GM19397 (cell line): ENCODE results near the gene ADIRF.
"Not testable (repeated sequence)": the region's sequence is repeated elsewhere in the genome, so short reads cannot be mapped to it uniquely, and the experiment has no call there.

ENCODE experiments used
- ATAC-seq: cut with Tn5 transposase; IDR thresholded peaks from one replicate; pipeline ENCODE4 v1.9.1; 2021; ENCODE audit warnings: mild to moderate bottlenecking, moderate library complexity; ENCODE audit not compliant: unreplicated experiment

ADIRF gene

DNA sequence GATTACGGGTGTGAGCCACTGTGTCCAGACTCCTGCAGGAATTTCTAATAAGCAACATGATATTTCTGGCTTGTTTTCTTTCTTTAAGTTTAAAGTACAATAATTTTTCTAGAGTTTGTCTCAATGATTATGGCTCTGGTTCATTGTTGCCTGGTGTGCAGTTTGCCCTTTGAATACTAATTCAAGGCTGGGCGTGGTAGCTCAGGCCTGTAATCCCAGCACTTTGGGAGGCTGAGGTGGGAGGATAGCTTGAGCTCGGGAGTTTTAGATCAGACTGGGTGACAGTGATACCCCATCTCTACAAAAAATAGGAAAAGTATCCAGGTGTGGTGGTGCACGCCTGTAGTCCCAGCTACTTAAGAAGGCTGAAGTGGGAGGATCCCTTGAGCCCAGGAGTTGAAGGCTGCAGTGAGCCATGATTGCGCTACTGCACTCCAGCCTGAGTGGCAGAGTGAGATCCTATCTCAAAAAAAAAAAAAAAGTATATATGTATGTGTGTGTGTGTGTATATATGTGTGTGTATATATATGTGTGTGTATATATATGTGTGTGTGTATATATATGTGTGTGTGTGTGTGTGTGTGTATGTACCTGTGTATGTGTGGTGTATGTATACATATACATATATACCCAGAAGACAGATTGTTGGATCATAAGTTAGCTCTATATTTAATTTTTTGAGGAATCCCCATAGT, 8.2 kb downstream of the ADIRF start:
- no peak for ATAC-seq

DNA sequence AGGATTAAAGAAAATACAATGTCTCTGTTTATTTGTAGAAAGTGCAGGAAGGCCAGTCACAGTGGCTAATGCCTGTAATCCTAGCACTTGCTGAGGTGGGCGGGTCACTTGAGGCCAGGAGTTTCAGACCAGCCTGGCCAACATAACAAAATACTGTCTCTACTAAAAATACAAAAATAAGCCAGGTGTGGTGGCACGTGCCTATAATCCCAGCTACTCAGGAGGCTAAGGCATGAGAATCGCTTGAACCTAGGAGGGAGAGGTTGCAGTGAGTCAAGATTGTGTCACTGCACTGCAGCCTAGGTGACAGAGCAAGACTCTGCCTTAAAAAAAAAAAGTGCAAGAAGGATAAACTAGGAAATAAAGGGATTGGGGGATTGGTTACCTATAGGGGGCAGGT, 10.2 kb downstream of the ADIRF start:
- ATAC-seq, result not testable (repeated sequence)

DNA sequence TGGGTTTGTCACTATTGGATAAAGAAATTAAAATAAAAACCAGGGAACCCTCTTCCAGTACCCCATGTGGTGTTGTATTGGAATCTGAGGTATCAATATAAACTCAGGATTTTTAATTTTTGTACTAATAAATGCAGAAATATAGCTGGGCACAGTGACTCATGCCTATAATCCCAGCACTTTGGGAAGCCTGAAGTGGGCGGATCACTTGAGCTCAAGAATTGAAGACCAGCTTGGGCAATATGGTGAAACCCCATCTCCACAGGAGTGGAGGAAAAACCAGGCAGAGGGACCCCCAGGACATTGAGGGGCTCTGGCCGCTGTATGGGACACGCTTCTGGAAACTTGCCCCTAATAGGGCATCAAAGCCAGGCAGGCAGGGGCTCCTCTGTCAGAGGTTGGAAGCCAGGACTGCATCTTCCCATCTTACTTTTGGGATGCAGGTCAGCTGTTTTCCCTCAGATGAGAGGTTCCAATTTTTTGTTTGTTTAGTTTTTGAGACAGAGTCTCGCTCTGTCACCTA, 11.1 kb downstream of the ADIRF start:
- ATAC-seq, result no peak

DNA sequence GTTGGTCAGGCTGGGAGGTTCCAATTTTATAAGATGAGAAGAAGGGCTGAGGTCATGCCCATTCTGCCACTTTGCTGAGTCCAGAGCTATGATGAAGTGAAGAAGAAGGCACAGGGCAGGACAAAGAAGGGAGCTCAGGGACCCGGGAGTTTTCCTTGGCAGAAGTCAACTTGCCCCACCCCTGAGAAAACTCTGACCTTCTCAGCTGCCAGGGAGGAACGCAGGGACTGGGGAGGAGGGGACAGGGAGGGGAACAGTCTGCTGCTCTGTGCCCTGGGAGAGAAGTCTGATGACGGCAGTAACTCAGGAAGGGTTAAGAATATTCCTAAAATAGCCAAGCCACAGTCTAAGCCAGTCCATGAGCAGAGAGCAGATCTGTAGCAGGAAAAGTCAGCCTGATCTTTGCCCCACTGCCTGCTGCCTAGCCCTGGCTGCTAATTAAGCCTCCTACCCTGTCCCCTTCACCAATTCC, 11.7 kb downstream of the ADIRF start:
- ATAC-seq, result no peak

DNA sequence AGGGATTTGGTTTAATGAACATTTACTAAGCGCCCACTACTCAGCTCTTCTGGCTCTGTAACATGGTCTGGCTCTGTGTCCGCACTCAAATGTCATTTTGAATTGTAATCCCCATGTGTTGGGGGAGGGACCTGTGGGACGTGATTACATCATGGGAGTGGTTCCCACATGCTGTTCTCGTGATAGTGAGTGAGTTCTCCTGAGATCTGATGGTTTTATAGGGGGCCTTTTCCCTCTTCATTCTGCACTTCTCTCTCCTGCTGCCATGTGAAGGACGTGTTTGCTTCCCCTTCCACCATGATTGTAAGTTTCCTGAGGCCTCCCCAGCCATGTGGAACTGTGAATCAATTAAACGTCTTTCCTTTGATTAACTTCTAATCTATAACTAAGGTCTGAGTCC, 12.7 kb downstream of the ADIRF start:
- not testable (repeated sequence) for ATAC-seq

DNA sequence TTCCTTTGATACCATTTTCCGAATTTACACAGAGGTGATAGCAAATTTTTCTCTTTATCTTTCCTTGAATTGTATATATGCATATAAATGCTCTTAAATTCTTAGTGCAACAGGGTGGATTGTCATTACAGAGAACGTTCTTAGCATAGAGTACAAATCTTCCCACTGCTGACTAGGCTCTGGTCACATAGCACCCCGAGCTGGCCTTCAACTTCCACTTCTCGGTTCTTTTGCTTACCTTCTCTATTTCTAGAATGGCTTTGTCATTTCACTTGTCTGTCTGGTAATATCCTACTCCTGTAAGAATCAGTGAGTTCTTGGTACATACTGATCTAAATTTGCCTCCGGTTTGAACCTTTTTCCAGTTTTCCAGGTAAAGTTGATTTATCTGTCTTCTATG, 13.4 kb downstream of the ADIRF start:
- no peak for ATAC-seq

DNA sequence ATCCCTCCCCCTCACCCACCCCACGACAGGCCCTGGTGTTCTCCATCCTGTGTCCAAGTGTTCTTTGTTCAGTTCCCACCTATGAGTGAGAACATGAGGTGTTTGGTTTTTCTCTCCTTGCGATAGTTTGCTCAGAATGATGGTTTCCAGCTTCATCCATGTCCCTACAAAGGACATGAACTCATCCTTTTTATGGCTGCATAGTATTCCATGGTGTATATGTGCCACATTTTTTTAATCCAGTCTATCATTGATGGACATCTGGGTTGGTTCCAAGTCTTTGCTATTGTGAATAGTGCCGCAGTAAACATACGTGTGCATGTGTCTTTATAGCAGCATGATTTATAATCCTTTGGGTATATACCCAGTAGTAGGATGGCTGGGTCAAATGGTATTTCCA, 16.2 kb downstream of the ADIRF start:
- not testable (repeated sequence) for ATAC-seq

DNA sequence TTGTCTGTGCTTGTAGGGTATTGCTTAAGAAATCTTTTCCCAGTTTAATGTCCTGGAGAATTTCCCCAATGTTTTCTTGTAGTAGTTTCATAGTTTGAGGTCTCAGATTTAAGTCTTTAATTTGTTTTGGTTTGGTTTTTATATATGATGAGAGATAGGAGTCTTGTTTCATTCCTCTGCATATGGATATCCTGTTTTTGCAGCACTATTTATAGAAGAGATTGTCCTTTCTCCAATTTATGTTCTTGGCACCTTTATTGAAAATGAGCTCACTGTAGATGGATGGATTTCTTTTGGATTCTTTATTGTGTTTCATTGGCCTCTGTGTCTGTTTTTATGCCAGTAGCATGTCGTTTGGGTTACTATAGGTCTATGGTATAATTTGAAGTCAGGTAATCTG, 20.2 kb downstream of the ADIRF start:
- no peak for ATAC-seq

DNA sequence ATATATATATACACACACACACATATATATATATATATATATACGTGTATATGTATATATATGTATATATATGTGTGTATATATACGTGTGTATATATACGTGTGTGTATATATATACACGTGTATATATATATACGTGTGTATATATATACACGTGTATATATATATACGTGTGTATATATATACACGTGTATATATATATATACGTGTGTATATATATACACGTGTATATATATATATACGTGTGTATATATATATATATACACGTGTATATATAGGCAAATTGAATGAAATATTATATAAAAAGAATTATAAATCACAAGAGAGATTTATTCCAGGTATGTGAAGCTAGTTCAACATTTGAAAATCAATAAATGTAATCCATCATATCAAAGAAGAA, 23.1 kb downstream of the ADIRF start:
- not testable (repeated sequence) for ATAC-seq

DNA sequence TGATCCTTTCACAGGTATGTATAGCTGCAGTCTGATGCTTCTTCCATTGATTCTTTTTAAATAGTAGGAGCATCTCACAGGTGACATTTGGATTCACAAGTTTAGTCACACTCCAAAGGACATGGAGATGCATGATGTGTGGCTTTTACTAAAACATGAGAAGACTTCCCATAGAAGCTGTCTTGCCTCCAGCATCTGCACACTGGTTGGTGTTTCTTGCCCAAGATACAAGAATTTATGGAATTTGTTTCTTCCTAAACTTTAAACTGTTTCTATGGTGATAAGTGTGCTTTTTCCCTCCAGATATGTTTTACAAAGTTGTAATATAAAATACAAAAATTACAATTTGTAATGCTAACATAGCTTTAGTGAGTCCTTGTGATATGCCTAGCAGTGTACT, 24.2 kb downstream of the ADIRF start:
- no peak for ATAC-seq

DNA sequence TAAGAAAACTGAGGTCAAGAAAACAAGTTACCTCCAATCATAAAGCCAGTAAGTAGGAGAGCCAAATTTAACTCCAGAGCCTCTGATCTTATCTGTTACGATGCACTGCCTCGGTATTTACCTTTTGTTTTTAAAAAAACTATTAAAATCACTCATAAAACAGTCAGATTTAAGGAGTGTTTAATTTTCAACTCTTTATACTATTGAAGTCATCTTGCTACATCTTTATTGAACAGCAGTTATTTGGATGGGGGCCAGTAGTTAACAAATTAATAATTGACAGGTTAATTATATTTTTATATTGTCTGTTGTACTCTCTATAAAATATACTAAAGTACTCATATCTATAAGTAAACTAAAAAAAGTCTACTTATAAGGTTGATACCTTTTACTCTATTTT, 24.6 kb downstream of the ADIRF start:
- no peak for ATAC-seq

DNA sequence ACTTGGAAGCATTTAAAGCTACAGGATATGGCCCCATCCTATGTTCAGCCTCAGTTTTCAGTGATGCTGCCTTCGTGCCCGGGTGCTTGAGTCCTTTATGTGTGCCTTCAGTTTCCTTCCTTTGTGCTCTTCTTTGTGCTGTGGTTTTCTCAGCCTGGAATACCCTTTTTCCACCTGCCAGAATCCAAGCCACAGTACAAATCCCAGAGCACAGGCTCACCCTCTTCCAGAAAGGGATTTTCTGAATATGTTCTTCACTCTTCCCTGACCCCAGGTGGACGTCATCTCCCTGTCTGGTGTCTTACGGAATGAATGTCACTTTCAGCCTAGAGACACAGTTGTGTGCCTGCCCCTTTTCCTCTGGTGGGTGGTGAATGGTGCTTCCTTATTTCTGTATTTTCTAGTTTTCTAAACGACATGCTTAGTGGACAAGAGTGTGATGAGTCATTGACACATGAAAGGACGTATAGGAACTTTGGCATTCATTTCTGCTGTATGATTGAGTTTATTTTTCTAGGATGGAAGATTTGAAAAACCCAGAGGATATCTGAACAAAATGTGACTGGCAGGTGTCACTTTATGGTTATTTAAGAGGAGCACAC, 31.6 kb downstream of the ADIRF start:
- ATAC-seq, result not testable (repeated sequence)

DNA sequence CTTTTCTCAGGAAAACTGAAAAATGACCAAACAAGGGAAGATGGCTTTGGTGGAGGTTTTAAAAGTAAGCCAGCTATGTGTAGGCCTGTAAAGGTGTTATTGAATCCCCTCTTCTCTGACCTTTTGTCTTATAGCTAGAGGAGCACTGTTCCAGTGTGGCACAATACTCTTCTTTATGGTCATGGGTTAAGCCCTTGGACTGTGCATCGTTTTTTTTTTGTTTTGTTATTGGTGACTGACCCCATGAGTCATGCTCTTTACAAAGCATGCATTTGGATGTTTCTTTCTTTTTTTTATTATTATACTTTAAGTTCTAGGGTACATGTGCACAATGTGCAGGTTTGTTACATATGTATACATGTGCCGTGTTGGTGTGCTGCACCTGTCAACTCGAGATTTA, 32.2 kb downstream of the ADIRF start:
- no peak for ATAC-seq

DNA sequence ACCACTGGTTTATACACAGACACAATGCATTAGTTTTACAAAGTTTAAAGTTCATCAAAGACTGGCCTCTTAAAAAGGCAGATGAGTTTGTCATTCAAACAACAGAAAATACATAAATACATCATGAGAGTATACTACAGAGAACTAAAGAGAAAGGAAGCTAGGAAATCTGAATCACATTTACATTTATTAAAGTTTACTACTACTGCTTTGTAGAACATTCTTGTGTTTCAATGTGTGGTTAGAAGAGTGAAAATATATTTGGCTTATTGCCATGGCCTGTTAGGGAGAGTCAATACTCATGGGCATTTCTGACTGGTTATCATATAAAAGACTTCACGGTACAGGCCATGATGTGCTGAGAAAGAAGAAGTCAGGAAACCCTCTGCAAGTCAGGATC, 38.8 kb downstream of the ADIRF start:
- ATAC-seq, result not testable (repeated sequence)

DNA sequence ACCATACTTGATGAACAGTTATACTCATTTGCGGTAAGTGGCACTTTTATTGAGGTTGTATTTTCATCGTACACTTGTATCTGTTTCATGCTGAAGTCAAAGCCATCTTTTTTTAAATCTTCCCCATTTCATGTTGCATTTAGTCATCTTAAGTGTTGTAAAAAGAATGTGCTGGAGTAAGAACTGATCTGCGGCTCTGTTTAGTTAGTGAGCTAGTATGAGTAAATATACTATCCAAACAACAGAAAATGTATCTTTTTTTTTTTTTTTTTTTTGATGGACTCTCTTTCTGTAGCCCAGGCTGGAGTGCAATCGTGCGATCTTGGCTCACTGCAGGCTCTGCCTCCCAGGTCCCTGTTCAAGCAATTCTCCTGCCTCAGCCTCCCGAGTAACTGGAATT, 39.4 kb downstream of the ADIRF start:
- not testable (repeated sequence) for ATAC-seq

DNA sequence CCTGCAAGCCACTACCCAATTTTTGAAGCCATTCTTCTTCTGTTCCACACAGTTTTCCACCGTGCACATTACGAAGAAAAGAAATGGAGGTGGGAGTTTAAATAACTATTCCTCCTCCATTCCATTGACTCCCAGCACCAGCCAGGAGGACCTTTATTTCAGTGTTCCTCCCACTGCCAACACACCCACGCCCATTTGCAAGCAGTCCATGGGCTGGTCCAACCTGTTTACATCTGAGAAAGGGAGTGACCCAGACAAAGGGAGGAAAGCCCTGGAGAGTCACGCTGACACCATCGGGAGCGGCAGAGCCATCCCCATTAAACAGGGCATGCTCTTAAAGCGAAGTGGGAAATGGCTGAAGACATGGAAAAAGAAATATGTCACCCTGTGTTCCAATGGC, 40.0 kb downstream of the ADIRF start:
- not testable (repeated sequence) for ATAC-seq

DNA sequence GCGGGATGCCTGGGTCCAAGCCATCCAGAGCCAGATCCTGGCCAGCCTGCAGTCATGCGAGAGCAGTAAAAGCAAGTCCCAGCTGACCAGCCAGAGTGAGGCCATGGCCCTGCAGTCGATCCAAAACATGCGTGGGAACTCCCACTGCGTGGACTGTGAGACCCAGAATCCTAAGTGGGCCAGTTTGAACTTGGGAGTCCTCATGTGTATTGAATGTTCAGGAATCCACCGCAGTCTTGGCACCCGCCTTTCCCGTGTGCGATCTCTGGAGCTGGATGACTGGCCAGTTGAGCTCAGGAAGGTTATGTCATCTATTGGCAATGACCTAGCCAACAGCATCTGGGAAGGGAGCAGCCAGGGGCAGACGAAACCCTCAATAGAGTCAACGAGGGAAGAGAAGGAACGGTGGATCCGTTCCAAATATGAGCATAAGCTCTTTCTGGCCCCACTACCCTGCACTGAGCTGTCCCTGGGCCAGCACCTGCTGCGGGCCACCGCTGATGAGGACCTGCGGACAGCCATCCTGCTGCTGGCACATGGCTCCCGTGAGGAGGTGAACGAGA, 40.9 kb downstream of the ADIRF start:
- ATAC-seq, result not testable (repeated sequence)

DNA sequence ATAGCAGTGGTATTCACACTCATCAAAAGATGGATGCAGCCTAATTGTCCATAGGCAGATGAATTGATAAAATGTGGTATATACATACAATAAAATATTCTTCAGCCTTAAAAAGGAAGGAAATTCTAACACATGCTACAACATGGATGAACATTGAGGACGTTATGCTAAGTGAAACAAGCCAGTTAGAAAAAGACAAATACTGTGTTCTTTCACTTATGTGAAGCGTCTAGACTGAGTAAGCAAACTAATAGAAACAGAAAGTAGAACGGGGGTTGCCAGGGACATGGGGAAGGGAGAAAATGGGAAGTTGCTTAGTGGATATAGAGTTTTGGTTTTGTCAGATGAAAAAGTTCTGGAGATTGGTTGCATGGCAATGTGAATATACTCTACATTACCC, 45.2 kb downstream of the ADIRF start:
- ATAC-seq, result not testable (repeated sequence)

DNA sequence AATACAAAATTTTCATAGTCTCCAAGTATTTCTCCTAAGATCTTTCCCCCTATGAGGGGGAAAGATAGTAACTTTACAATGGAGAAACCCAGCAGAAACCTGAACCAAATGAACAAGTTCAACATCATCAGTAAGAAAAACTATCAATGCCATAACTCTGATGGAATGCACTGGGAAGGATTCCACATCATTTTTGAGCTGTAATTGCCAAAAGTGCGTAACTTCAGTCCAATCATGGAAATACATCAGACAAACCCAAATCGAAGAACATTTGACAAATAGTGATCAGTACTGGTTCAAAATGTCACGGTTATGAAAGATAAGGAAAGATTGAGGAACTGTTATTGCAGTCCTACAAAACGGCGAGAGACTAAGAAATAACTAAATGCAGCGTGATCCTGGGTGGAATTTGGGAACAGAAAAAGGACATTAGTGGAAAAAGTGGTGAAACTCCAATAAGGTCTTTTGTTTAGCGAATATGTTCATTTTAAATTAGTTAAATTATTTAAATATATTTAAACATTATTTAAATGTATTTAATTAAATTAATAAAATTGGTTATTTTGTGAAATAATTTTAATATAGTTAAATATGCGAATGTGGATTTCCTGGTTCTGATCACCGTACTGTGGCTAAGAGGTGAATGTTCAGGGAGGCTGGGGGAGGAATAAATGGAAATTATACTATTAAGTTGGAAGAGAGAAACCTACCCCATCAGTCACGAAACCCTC, 46.9 kb downstream of the ADIRF start:
- ATAC-seq, result not testable (repeated sequence)

DNA sequence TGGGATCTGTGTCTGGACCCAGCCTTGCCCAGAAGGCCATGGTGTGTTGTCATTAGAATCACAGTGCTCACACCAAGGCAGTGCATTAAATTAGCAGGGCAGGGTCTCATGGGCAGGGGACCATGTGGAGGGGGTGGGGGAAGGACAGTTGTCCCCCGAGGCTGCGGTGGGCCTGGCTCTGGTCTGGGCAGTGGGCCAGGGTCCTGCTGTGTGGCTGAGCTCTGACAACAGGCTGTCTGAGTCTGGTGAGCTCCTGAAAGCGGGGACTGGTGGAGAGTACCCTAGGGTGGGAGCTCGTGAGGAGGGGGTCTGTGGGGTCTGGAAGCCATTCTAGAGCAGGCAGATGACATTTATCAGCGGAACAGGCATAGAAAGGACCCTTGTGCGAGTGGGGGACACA, 49.8 kb downstream of the ADIRF start:
- ATAC-seq, result not testable (repeated sequence)

DNA sequence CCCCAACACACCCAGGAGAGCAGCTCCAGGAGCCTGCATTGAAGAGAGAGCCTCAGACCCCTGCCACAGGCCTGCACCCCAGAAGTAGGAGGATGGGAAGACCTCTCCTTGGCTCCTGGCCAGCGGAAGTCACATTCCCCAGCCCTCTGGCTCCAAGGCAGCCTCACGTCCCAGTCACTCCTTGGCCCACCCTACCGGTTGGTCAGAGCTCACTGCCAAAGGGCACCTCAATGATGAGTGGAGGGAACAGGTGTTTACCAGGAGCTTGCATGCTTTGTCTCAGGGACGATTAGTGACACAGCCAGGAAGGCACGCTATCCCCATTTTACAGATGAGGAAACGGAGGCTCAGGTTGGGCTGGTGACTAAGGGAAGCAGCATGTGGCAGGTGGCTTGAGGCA, 50.8 kb downstream of the ADIRF start:
- not testable (repeated sequence) for ATAC-seq
